ENCODE data around the gene PTPRN2. TPM values are rescaled to one million over a fixed set of nuclear protein-coding genes. Genes with fewer than 3 reads are reported as not detected.

Gene PTPRN2
- total and polyA plus RNA-seq, 2 of the 8 experiments (the other 6 are each of a cell fraction or from before 2014, with no cell fraction given): 2.6 to 4.5 TPM

- Histone ChIP-seq H4K5ac (ENCODE audit: insufficient read length, low read depth, low read length) (no peak overlapping the region), H3K14ac (ENCODE audit: insufficient read length) (no peak overlapping the region), H3K9ac (replicated peaks in 1 of 4; ENCODE audit: extremely low read depth in 1 of 4, low read depth in 3 of 4, low read length in 3 of 4) (no peak overlapping the region), H2BK15ac (ENCODE audit: low read length) (no peak overlapping the region), H3K18ac (ENCODE audit: extremely low read depth, low read length) (no peak overlapping the region), H4K91ac (replicated peaks; ENCODE audit: insufficient read length, low read length) (no peak overlapping the region), H3K4me3 (ENCODE audit: extremely low read depth in 1 of 4, insufficient read depth in 2 of 4, low read depth in 3 of 4, low read length in 4 of 4) (no peak overlapping the region), H2BK120ac (replicated peaks; ENCODE audit: low read depth, low read length) (no peak overlapping the region), H2BK5ac (ENCODE audit: low read depth, low read length) (no peak overlapping the region), H3K27me3 (replicated peaks in 1 of 4; ENCODE audit: control insufficient read depth in 3 of 4, extremely low read depth in 1 of 4, insufficient read depth in 3 of 4, low read length in 3 of 4) (no peaks in the 10 kb centered on the region), H4K8ac (ENCODE audit: extremely low read depth, insufficient read depth, low read length) (no peak overlapping the region), H3K4me2 (ENCODE audit: insufficient read depth in 1 of 2, low read depth in 2 of 2, low read length in 2 of 2) (no peak overlapping the region), H3K4ac (replicated peaks; ENCODE audit: insufficient read length, low read depth, low read length) (no peak overlapping the region), H2AFZ (ENCODE audit: low read length) (no peak overlapping the region), H3K4me1 (replicated peaks in 1 of 4; ENCODE audit: control insufficient read depth in 3 of 4, insufficient read depth in 4 of 4, low read length in 3 of 4) (peaks cover 0 to 4% (median 0%) of the 10 kb centered on the region in 4 experiments; a peak in 1 of 7 replicates), H3K36me3 (ENCODE audit: control insufficient read depth in 2 of 4, insufficient read depth in 4 of 4, low read length in 3 of 4) (peaks cover 0 to 5% (median 1%) of the 10 kb centered on the region in 4 experiments; a peak in 2 of 8 replicates), H2BK20ac (ENCODE audit: low read length) (no peak overlapping the region), H3K79me1 (ENCODE audit: low read depth, low read length) (no peaks in the 10 kb centered on the region), H2AK5ac (ENCODE audit: low read depth, low read length) (no peak overlapping the region), H3K27ac (ENCODE audit: low read depth, low read length) (no peak overlapping the region), H4K20me1 (replicated peaks in 1 of 2; ENCODE audit: control insufficient read depth in 1 of 2, insufficient read depth in 2 of 2, low read length in 2 of 2) (no peaks in the 10 kb centered on the region), H3K9me3 (ENCODE audit: insufficient read depth in 2 of 2, low read depth in 1 of 2, low read length in 1 of 2) (peaks cover 45 to 55% of the 10 kb centered on the region in 2 experiments), H3K23ac (ENCODE audit: insufficient read length) (no peak overlapping the region), H3K79me2 (ENCODE audit: control insufficient read depth in 1 of 2, insufficient read depth in 2 of 2, low read length in 2 of 2) (no peaks in the 10 kb centered on the region), H3K56ac (replicated peaks; ENCODE audit: insufficient read length, low read depth, low read length) (no peak overlapping the region), H2BK12ac (ENCODE audit: low read depth, low read length) (no peak overlapping the region), H3K23me2 (ENCODE audit: low read depth, low read length) (peaks cover 3% of the 10 kb centered on the region; the same call in 1 of the 2 replicates)
- DNase-seq (ENCODE audit: low read depth in 1 of 2, low spot score in 2 of 2) (no peak), FAIRE-seq (no peak)
- TF ChIP-seq BRCA1 (IDR thresholded peaks at IDR 0.05; ENCODE audit: low read depth, low read length) (no peak), RFX5 (IDR thresholded peaks at IDR 0.05; ENCODE audit: borderline replicate concordance, low read depth, low read length) (no peak), EGR1 (IDR thresholded peaks at IDR 0.05; ENCODE audit: borderline replicate concordance, low read depth, low read length) (no peak), GABPA (IDR thresholded peaks at IDR 0.05; ENCODE audit: borderline replicate concordance, insufficient read depth, low read length) (no peak), ASH2L (IDR thresholded peaks at IDR 0.05; ENCODE audit: low read length) (no peak), USF2 (IDR thresholded peaks at IDR 0.05; ENCODE audit: low read length) (no peak), JUND (IDR thresholded peaks at IDR 0.05; ENCODE audit: low read length) (no peak), NANOG (IDR thresholded peaks at IDR 0.05; ENCODE audit: insufficient read depth, low read depth, low read length, poor library complexity, severe bottlenecking) (no peak), SUZ12 (IDR thresholded peaks at IDR 0.05; ENCODE audit: low read length) (no peak), TAF1 (IDR thresholded peaks at IDR 0.05; ENCODE audit: low read depth, low read length) (no peak), SP1 (IDR thresholded peaks at IDR 0.05; ENCODE audit: low read depth, low read length) (no peak)
- ChIA-PET CTCF (ENCODE audit: partially characterized antibody) (no interaction called here), POLR2A (ENCODE audit: partially characterized antibody) (no interaction called here)
- WGBS, 2 experiments (ENCODE audit: extremely low coverage in 1 of 2, insufficient coverage in 1 of 2, insufficient read length in 1 of 2, insufficient replicate concordance in 2 of 2, low coverage in 1 of 2, low lambda C conversion rate in 2 of 2, missing lambda C conversion rate in 1 of 2): 88% methylated on average over 28 of the region's 33 CpGs; no CpG with 5 or more reads in 1 of the 2 experiments
These were observed 277.5 kb downstream of the PTPRN2 start for GRCh38 chr7:158309868-158310763.

Measured in H1 (cell line).